Activated T-cell treated with anti-CD3 and anti-CD28 coated beads, Interleukin-2, amount 50 U/mL, for 4 hours (primary cell): ENCODE data around the gene FZR1. TPM values are rescaled to one million over a fixed set of nuclear protein-coding genes. Genes with fewer than 3 reads are reported as not detected.

ENCODE experiments used
- total RNA-seq, 3 donors: library from RNA; stranded (reverse); gene quantifications; one replicate each; pipeline ENCODE4 v1.2.1, GENCODE V29; 2021

The FZR1 gene
- total RNA-seq, 3 donors from 2014 or later, result 30.4 to 38.1 (median 33.2) TPM

Other genes with a start within 250 kb of the FZR1 start
- 10 to 100 TPM; 26.0 to 33.6 (median 30.3) TPM for gene NFIC, start 139.7 kb upstream of the FZR1 start, total RNA-seq
- not detected for gene SMIM24, start 25.8 kb upstream of the FZR1 start, total RNA-seq
- not detected for gene SMIM44, start 22.9 kb upstream of the FZR1 start, total RNA-seq
- 10 to 100 TPM; 39.2 to 49.9 (median 42.9) TPM for gene DOHH, start 5.6 kb upstream of the FZR1 start, total RNA-seq
- gene TEKTIP1, start 32.9 kb downstream of the FZR1 start, total RNA-seq, result 1 to 10 TPM in 2 of 3 donors, not detected in 1; 1.0 to 1.1 TPM
- 100 to 1,000 TPM in 2 of 3 donors, 10 to 100 TPM in 1; 94.6 to 148 (median 128) TPM for gene MFSD12, start 51.3 kb downstream of the FZR1 start, total RNA-seq
- gene HMG20B, start 66.6 kb downstream of the FZR1 start, total RNA-seq, result 10 to 100 TPM; 56.3 to 60.9 (median 59.3) TPM
- gene GIPC3, start 79.2 kb downstream of the FZR1 start, total RNA-seq, result under 1 TPM; 0.23 to 0.40 (median 0.27) TPM
- under 1 TPM; 0.49 to 0.76 (median 0.66) TPM for gene TBXA2R, start 100.6 kb downstream of the FZR1 start, total RNA-seq
- 10 to 100 TPM; 51.5 to 53.8 (median 52.6) TPM for gene CACTIN, start 120.5 kb downstream of the FZR1 start, total RNA-seq
- 10 to 100 TPM; 12.1 to 20.9 (median 16.7) TPM for gene PIP5K1C, start 194.2 kb downstream of the FZR1 start, total RNA-seq
- gene TJP3, start 202.1 kb downstream of the FZR1 start, total RNA-seq, result 1 to 10 TPM in 1 of 3 donors, under 1 TPM in 2; 0.61 to 1.1 (median 0.66) TPM